Gastrocnemius medialis (tissue), 4 donors: ENCODE results near the gene SPG7.

Experiments used
- CTCF ChIP-seq, 5 experiments: fragments of 450-650 bp in 3 of 5; fragments of 200-600 bp in 2 of 5; sonication (generic) in 2 of 5; IDR thresholded peaks in 4 of 5; conservative IDR thresholded peaks in 1 of 5; 1 replicate in 4 of 5; 2 replicates in 1 of 5; pipeline ENCODE4 v1.5.1; 2016 to 2019; ENCODE audit warnings: antibody characterized with exemption in 5 of 5, mild to moderate bottlenecking in 3 of 5, moderate library complexity in 3 of 5
- POLR2A ChIP-seq, 2 donors: fragments of 450-650 bp; IDR thresholded peaks; one replicate each; pipeline ENCODE4 v1.6.1; 2017; ENCODE audit warnings: antibody characterized with exemption in 2 of 2, mild to moderate bottlenecking in 2 of 2, moderate library complexity in 2 of 2

- TF ChIP-seq CTCF (IDR thresholded peaks at IDR 0.05 in 4 of 5, conservative IDR thresholded peaks at IDR 0.05 in 1 of 5) (no peak), POLR2A (IDR thresholded peaks at IDR 0.05) (no peak)
These were observed 11.7 kb downstream of the SPG7 start for GRCh38 chr16:89519881-89520280.
